Stimulated activated CD4-positive, alpha-beta T cell treated with anti-CD3 and anti-CD28 coated beads, Interleukin-1b, Interleukin-23, amount 100 ng/mL, for 48 hours (primary cell): ENCODE measurements around the gene ZNF837.
A peak's percentile ranks its signal among the peaks of the same experiment; 100 is the strongest.
"Not testable (repeated sequence)": the region's sequence is repeated elsewhere in the genome, so short reads cannot be mapped to it uniquely, and the experiment has no call there.

Experiments
- DNase-seq: peaks from one replicate; pipeline ENCODE4 v3.0.0-alpha.2; 2020

The ZNF837 gene

GRCh38 chr19:58380662-58381459 is at the start of gene ZNF837:
ZNF837 (minus strand) TSS chr19:58381030; CDS start chr19:58369332, 11,698 bp downstream.
- DNase-seq, result peak; percentile 99

GRCh38 chr19:58429745-58430144 is 48.9 kb upstream of the ZNF837 start:
- DNase-seq, result no peak

- DNase-seq, result no peak
Measured at GRCh38 chr19:58428617-58429016, 47.8 kb upstream of the ZNF837 start.

GRCh38 chr19:58417071-58417470 is 36.2 kb upstream of the ZNF837 start:
- no peak for DNase-seq

GRCh38 chr19:58416604-58417003 is 35.8 kb upstream of the ZNF837 start:
- no peak for DNase-seq

GRCh38 chr19:58409010-58409790 is 28.4 kb upstream of the ZNF837 start:
- no peak for DNase-seq

GRCh38 chr19:58408152-58409009 is 27.6 kb upstream of the ZNF837 start, which contains the start of gene ZNF584:
ZNF584 (plus strand) TSS chr19:58408649; CDS start chr19:58409148, 499 bp downstream.
- peak; percentile 94 for DNase-seq

- DNase-seq, result no peak
Measured at GRCh38 chr19:58407658-58408151, 26.9 kb upstream of the ZNF837 start.

GRCh38 chr19:58406818-58407657 is 26.2 kb upstream of the ZNF837 start:
- no peak for DNase-seq

- DNase-seq, result not testable (repeated sequence)
Measured at GRCh38 chr19:58403920-58404478, 23.2 kb upstream of the ZNF837 start.

GRCh38 chr19:58401840-58402421 is 21.1 kb upstream of the ZNF837 start:
- DNase-seq, result no peak

- DNase-seq, result peak; percentile 99
Measured at GRCh38 chr19:58400916-58401839, 20.3 kb upstream of the ZNF837 start.

- DNase-seq, result no peak
Measured at GRCh38 chr19:58400316-58400915, 19.6 kb upstream of the ZNF837 start.

GRCh38 chr19:58399903-58400302 is 19.1 kb upstream of the ZNF837 start:
- DNase-seq, result no peak

- DNase-seq, result no peak
Measured at GRCh38 chr19:58398545-58398944, 17.7 kb upstream of the ZNF837 start.

GRCh38 chr19:58398087-58398486 is 17.3 kb upstream of the ZNF837 start:
- no peak for DNase-seq

- no peak for DNase-seq
Measured at GRCh38 chr19:58397533-58398037, 16.8 kb upstream of the ZNF837 start.

- no peak for DNase-seq
Measured at GRCh38 chr19:58396691-58397532, 16.1 kb upstream of the ZNF837 start.
